RWPE2 (cell line): Measurements from ENCODE around the gene CCDC201.

ENCODE experiments used
- ATAC-seq: fragments of 200-7000 bp; cut with Tn5 transposase; 3 replicates; pipeline ENCODE4 v1.9.1; 2021; ENCODE audit warnings: low read depth
- DNase-seq: peaks from one replicate; pipeline ENCODE4 v3.0.0-alpha.2; 2020; ENCODE audit warnings: low spot score
- H3K27ac ChIP-seq: fragments of 450-650 bp; 2 replicates; pipeline ENCODE4 v1.5.1; 2017; ENCODE audit warnings: mild to moderate bottlenecking; ENCODE audit not compliant: poor library complexity, severe bottlenecking
- H3K27me3 ChIP-seq: fragments of 250-450 bp; sonication (Bioruptor Pico); 2 replicates; pipeline ENCODE4 v1.5.1; 2021; ENCODE audit warnings: mild to moderate bottlenecking, moderate library complexity; ENCODE audit not compliant: insufficient read depth, poor library complexity, severe bottlenecking
- H3K36me3 ChIP-seq: fragments of 250-450 bp; sonication (Bioruptor Pico); 2 replicates; pipeline ENCODE4 v1.5.1; 2020; ENCODE audit warnings: low read depth, mild to moderate bottlenecking, moderate library complexity
- H3K4me1 ChIP-seq: fragments of 250-450 bp; sonication (Bioruptor Pico); 2 replicates; pipeline ENCODE4 v1.5.1; 2021; ENCODE audit warnings: mild to moderate bottlenecking, moderate library complexity; ENCODE audit not compliant: insufficient read depth, poor library complexity, severe bottlenecking
- H3K4me3 ChIP-seq: fragments of 250-450 bp; sonication (Bioruptor Pico); 2 replicates; pipeline ENCODE4 v1.5.1; 2021; ENCODE audit warnings: mild to moderate bottlenecking, moderate library complexity; ENCODE audit not compliant: severe bottlenecking
- H3K9me3 ChIP-seq: fragments of 250-450 bp; sonication (Bioruptor Pico); 2 replicates; pipeline ENCODE4 v1.5.1; 2021; ENCODE audit warnings: mild to moderate bottlenecking, moderate library complexity; ENCODE audit not compliant: severe bottlenecking
- CTCF ChIP-seq: fragments of 450-650 bp; IDR thresholded peaks from one replicate; pipeline ENCODE4 v1.5.1; 2017; ENCODE audit warnings: mild to moderate bottlenecking, moderate library complexity; ENCODE audit not compliant: poor library complexity, severe bottlenecking

The CCDC201 gene

GRCh38 chr7:45884136-45884535, 11.3 kb upstream of the CCDC201 start:
- no peak for DNase-seq
- Histone ChIP-seq H3K36me3 (no peaks in the 10 kb centered on the region), H3K4me1 (no peaks in the 10 kb centered on the region), H3K27me3 (peaks cover 12% of the 10 kb centered on the region), H3K4me3 (no peak overlapping the region), H3K27ac (no peak overlapping the region), H3K9me3 (no peaks in the 10 kb centered on the region)
- no peak for TF ChIP-seq CTCF
- ATAC-seq: no peak

GRCh38 chr7:45882465-45882810, 9.6 kb upstream of the CCDC201 start:
- no peak for ATAC-seq
- H3K4me1 ChIP-seq: no peaks in the 10 kb centered on the region
- no peak overlapping the region for H3K27ac ChIP-seq

GRCh38 chr7:45881759-45882464, 9.0 kb upstream of the CCDC201 start:
- no peak for DNase-seq
- no peak for TF ChIP-seq CTCF
- no peak overlapping the region for H3K27ac ChIP-seq

More at GRCh38 chr7:45882465-45882810, 9.6 kb upstream of the CCDC201 start:
- Histone ChIP-seq H3K36me3 (no peaks in the 10 kb centered on the region), H3K27me3 (peaks cover 1% of the 10 kb centered on the region), H3K4me3 (no peak overlapping the region), H3K9me3 (no peaks in the 10 kb centered on the region)
- no peak for TF ChIP-seq CTCF
- DNase-seq: no peak

GRCh38 chr7:45881280-45881758, 8.4 kb upstream of the CCDC201 start:
- Histone ChIP-seq H3K9me3 (no peaks in the 10 kb centered on the region), H3K4me3 (no peak overlapping the region), H3K27me3 (no peaks in the 10 kb centered on the region), H3K36me3 (no peaks in the 10 kb centered on the region), H3K4me1 (no peaks in the 10 kb centered on the region), H3K27ac (no peak overlapping the region)
- DNase-seq (no peak), ATAC-seq (no peak)
- no peak for TF ChIP-seq CTCF

More at GRCh38 chr7:45881759-45882464, 9.0 kb upstream of the CCDC201 start:
- no peak overlapping the region for H3K4me3 ChIP-seq
- no peaks in the 10 kb centered on the region for H3K4me1 ChIP-seq
- peak; percentile 56; the same call in 2 of the 3 replicates for ATAC-seq
- no peaks in the 10 kb centered on the region for H3K9me3 ChIP-seq
- H3K36me3 ChIP-seq: no peaks in the 10 kb centered on the region
- H3K27me3 ChIP-seq: no peaks in the 10 kb centered on the region

GRCh38 chr7:45880433-45880860, 7.6 kb upstream of the CCDC201 start:
- no peaks in the 10 kb centered on the region for H3K27me3 ChIP-seq
- H3K27ac ChIP-seq: no peak overlapping the region
- H3K4me3 ChIP-seq: no peak overlapping the region
- no peaks in the 10 kb centered on the region for H3K4me1 ChIP-seq
- DNase-seq (no peak), ATAC-seq (no peak)
- no peaks in the 10 kb centered on the region for H3K9me3 ChIP-seq
- TF ChIP-seq CTCF: no peak
- H3K36me3 ChIP-seq: no peaks in the 10 kb centered on the region
